Vagina (tissue), 2 donors: ENCODE results near the gene ASB13.

ENCODE experiments used
- CTCF ChIP-seq, 3 experiments: fragments of 450-650 bp in 2 of 3; fragments of 200-600 bp in 1 of 3; sonication (generic) in 1 of 3; IDR thresholded peaks; one replicate each; pipeline ENCODE4 v1.5.1; 2017 to 2019; ENCODE audit warnings: antibody characterized with exemption in 3 of 3, mild to moderate bottlenecking in 2 of 3, moderate library complexity in 2 of 3
- POLR2A ChIP-seq, 2 donors: fragments of 450-650 bp; IDR thresholded peaks; one replicate each; pipeline ENCODE4 v1.6.1; 2017; ENCODE audit warnings: antibody characterized with exemption in 2 of 2, mild to moderate bottlenecking in 2 of 2, moderate library complexity in 2 of 2
- POLR2AphosphoS5 ChIP-seq, 2 donors: sonication (generic); formaldehyde crosslinking; IDR thresholded peaks; one replicate each; pipeline ENCODE4 v1.9.0; 2017; ENCODE audit warnings: antibody characterized with exemption in 2 of 2, mild to moderate bottlenecking in 2 of 2, low read depth in 1 of 2; ENCODE audit not compliant: insufficient read depth in 1 of 2

GRCh38 chr10:5670662-5671375 is 4.4 kb upstream of the ASB13 start:
- no peak for TF ChIP-seq CTCF (IDR thresholded peaks at IDR 0.05)
- no peak for TF ChIP-seq POLR2A (IDR thresholded peaks at IDR 0.05)
- no peak for TF ChIP-seq POLR2AphosphoS5 (IDR thresholded peaks at IDR 0.05; ENCODE audit: insufficient read depth in 1 of 2, low read depth in 1 of 2)
